NAMALWA (cell line): ENCODE data around the gene TP53TG5.

Experiments used
- DNase-seq: peaks from one replicate; pipeline ENCODE4 v3.0.0-alpha.2; 2015; ENCODE audit warnings: low spot score

Gene TP53TG5

GRCh38 chr20:45345104-45345936 is 32.8 kb downstream of the TP53TG5 start:
- DNase-seq = no peak

- DNase-seq = no peak
Observed at GRCh38 chr20:45344168-45344860, 33.8 kb downstream of the TP53TG5 start.

- DNase-seq = no peak
Observed at GRCh38 chr20:45343532-45344167, 34.5 kb downstream of the TP53TG5 start.

GRCh38 chr20:45342855-45343531 is 35.1 kb downstream of the TP53TG5 start:
- DNase-seq = no peak

- DNase-seq = no peak
Observed at GRCh38 chr20:45341939-45342854, 35.9 kb downstream of the TP53TG5 start.

- no peak for DNase-seq
Observed at GRCh38 chr20:45341579-45341938, 36.6 kb downstream of the TP53TG5 start.

GRCh38 chr20:45340951-45341350 is 37.2 kb downstream of the TP53TG5 start:
- DNase-seq = no peak

GRCh38 chr20:45340236-45340847 is 37.8 kb downstream of the TP53TG5 start:
- no peak for DNase-seq

GRCh38 chr20:45339799-45340198 is 38.3 kb downstream of the TP53TG5 start:
- DNase-seq = no peak

- no peak for DNase-seq
Observed at GRCh38 chr20:45339084-45339483, 39.0 kb downstream of the TP53TG5 start.

GRCh38 chr20:45338121-45339030 is 39.7 kb downstream of the TP53TG5 start:
- DNase-seq = no peak

GRCh38 chr20:45337367-45338120 is 40.6 kb downstream of the TP53TG5 start:
- DNase-seq = no peak

GRCh38 chr20:45336530-45337366 is 41.4 kb downstream of the TP53TG5 start:
- no peak for DNase-seq

GRCh38 chr20:45330476-45330875 is 47.6 kb downstream of the TP53TG5 start:
- no peak for DNase-seq

GRCh38 chr20:45329497-45330319 is 48.4 kb downstream of the TP53TG5 start:
- no peak for DNase-seq

GRCh38 chr20:45328451-45328850 is 49.7 kb downstream of the TP53TG5 start:
- no peak for DNase-seq

GRCh38 chr20:45325371-45325770 is 52.8 kb downstream of the TP53TG5 start:
- no peak for DNase-seq
